Breast epithelium (tissue), 4 donors: ENCODE results near the gene ATAD3B. TPM values are rescaled to one million over a fixed set of nuclear protein-coding genes. Genes with fewer than 3 reads are reported as not detected.
"Not testable (repeated sequence)": the region's sequence is repeated elsewhere in the genome, so short reads cannot be mapped to it uniquely, and the experiment has no call there.

ENCODE experiments used
- DNase-seq, 2 donors: peaks; one replicate each; pipeline ENCODE4 v3.0.0-alpha.2; 2019; ENCODE audit warnings: low spot score in 2 of 2
- H3K27ac ChIP-seq, 2 donors: fragments of 200-600 bp; sonication (generic) in 1 of 2; one replicate each; pipeline ENCODE4 v1.5.1; 2016 to 2019; ENCODE audit warnings: mild to moderate bottlenecking in 1 of 2
- H3K27me3 ChIP-seq, 2 donors: fragments of 200-600 bp; sonication (generic) in 1 of 2; one replicate each; pipeline versions ENCODE4 v1.5.1 to v1.6.0; 2017 to 2019; ENCODE audit warnings: control low read depth in 1 of 2, mild to moderate bottlenecking in 1 of 2
- H3K36me3 ChIP-seq: fragments of 200-600 bp; one replicate; pipeline ENCODE4 v1.5.1; 2019
- H3K4me1 ChIP-seq, 2 donors: fragments of 200-600 bp; sonication (generic); one replicate each; pipeline ENCODE4 v1.5.1; 2016 to 2019; ENCODE audit warnings: control low read depth in 1 of 2
- H3K4me3 ChIP-seq, 3 donors: fragments of 200-600 bp; sonication (generic); 1 replicate in 2 of 3; 2 replicates in 1 of 3; pipeline ENCODE4 v1.5.1; 2016 to 2019; ENCODE audit warnings: mild to moderate bottlenecking in 3 of 3, moderate library complexity in 2 of 3
- H3K9me3 ChIP-seq, 2 donors: fragments of 200-600 bp; sonication (generic) in 1 of 2; one replicate each; pipeline ENCODE4 v1.5.1; 2016 to 2019; ENCODE audit warnings: control low read depth in 1 of 2
- CTCF ChIP-seq, 3 donors: fragments of 450-650 bp; IDR thresholded peaks; one replicate each; pipeline ENCODE4 v1.5.1; 2016 to 2017; ENCODE audit warnings: antibody characterized with exemption in 3 of 3, mild to moderate bottlenecking in 3 of 3, moderate library complexity in 3 of 3
- POLR2A ChIP-seq: fragments of 450-650 bp; IDR thresholded peaks from one replicate; pipeline ENCODE4 v1.6.1; 2016; ENCODE audit warnings: antibody characterized with exemption, mild to moderate bottlenecking, moderate library complexity
- POLR2AphosphoS5 ChIP-seq, 3 donors: sonication (generic); formaldehyde crosslinking; IDR thresholded peaks; one replicate each; pipeline ENCODE4 v1.6.1; 2017; ENCODE audit warnings: antibody characterized with exemption in 3 of 3
- intact Hi-C: fragments of 100-400 bp; cut with DNase I; formaldehyde crosslinking; loops from one replicate; pipeline ENCODE4 v1.15.1; 2023; ENCODE audit warnings: low total_unique reads
- total RNA-seq, 3 donors: library from RNA; depleted of rRNA; stranded (reverse); fragments of >200 nt; gene quantifications; one replicate each; pipeline ENCODE4 v1.1.0, GENCODE V29; 2016

The ATAD3B gene
- total RNA-seq, 3 donors from 2014 or later: 9.9 to 22.9 (median 22.4) TPM

GRCh38 chr1:1529321-1529720 is 57.8 kb downstream of the ATAD3B start:
- no peak overlapping the region for H3K27ac ChIP-seq
- intact Hi-C loops: no loop called here
- no peaks in the 10 kb centered on the region for H3K27me3 ChIP-seq
- no peaks in the 10 kb centered on the region for H3K36me3 ChIP-seq
- no peak for DNase-seq
- no peak for TF ChIP-seq CTCF (IDR thresholded peaks at IDR 0.05)
- no peak for TF ChIP-seq POLR2A
- TF ChIP-seq POLR2AphosphoS5 (IDR thresholded peaks at IDR 0.05): no peak
- H3K4me1 ChIP-seq: no peaks in the 10 kb centered on the region
- peaks cover 8 to 11% of the 10 kb centered on the region in 2 donors for H3K9me3 ChIP-seq
- no peak overlapping the region for H3K4me3 ChIP-seq

- intact Hi-C loops: no loop called here
- Histone ChIP-seq H3K27me3 (no peaks in the 10 kb centered on the region), H3K27ac (no peak overlapping the region), H3K36me3 (no peaks in the 10 kb centered on the region), H3K4me1 (no peaks in the 10 kb centered on the region), H3K9me3 (peaks cover 8 to 11% of the 10 kb centered on the region in 2 donors), H3K4me3 (no peak overlapping the region)
- DNase-seq: no peak
- TF ChIP-seq POLR2AphosphoS5 (IDR thresholded peaks at IDR 0.05): no peak
- no peak for TF ChIP-seq CTCF (IDR thresholded peaks at IDR 0.05)
- TF ChIP-seq POLR2A: no peak
Measured at GRCh38 chr1:1529936-1530335, 58.4 kb downstream of the ATAD3B start.

DNA sequence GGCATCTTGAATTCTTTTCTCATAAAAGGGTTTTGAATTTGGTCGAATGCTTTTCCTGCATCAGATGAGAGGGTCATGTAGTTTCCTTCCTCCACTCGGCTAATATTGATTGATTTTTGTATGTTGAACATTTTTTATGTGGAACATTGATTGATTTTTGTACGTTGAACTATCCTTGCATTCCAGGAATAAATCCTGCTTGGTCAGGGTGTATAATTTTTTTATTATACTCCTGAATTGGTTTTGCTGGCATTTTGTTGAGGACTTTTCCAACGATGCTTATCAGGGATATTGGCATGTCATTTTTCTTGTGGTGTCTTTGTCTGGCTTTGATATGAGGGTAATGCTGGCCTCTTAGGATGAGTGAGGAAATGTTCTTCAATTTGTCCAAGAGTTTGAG is 60.4 kb downstream of the ATAD3B start:
- intact Hi-C loops: no loop called here
- peaks cover 8 to 11% of the 10 kb centered on the region in 2 donors for H3K9me3 ChIP-seq
- no peaks in the 10 kb centered on the region for H3K4me1 ChIP-seq
- H3K27ac ChIP-seq: no peak overlapping the region
- DNase-seq: no peak
- H3K27me3 ChIP-seq: no peaks in the 10 kb centered on the region
- TF ChIP-seq POLR2AphosphoS5 (IDR thresholded peaks at IDR 0.05) (no peak), POLR2A (no peak), CTCF (IDR thresholded peaks at IDR 0.05) (no peak)
- no peaks in the 10 kb centered on the region for H3K36me3 ChIP-seq
- H3K4me3 ChIP-seq: no peak overlapping the region

DNA sequence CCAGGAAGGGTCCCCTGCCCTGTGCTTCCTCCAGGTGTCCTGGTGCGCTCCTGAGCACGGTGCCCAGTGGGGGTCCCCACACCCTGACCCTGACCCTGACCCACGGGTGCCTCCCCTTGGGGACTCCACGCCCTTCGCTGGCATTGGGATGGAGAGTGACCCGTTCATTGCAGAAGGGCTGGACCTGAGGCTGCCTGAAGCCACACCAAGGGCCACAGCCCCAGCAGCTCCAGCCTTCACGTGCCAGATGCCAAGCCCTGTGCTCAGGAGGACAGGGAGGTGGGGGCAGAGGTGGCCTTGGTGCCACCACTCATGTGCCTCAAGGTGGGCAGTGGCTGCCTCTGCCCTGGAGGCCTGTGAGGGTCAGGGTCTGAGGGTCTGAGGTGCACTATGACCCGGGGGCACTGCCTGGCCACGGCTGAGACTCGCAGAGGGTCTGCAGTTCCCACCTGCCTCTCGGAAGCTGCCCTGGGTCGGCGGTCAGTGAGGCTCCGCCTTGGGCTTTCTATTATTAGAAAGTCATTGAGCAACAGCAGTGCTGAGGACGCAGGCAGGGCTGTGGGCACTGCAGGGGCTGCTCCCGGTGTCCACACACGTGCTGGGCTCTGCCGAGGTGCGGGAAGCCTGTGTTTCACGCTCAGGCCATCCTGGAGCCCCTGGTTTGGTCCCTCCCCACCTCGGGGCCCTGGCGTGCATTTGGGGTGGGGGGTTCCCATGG is 61.8 kb downstream of the ATAD3B start:
- H3K27me3 ChIP-seq, DNase-seq, H3K4me1 ChIP-seq, intact Hi-C loops, H3K27ac ChIP-seq, H3K36me3 ChIP-seq, H3K4me3 ChIP-seq: not testable (repeated sequence)
- peaks cover 8 to 11% of the 10 kb centered on the region in 2 donors for H3K9me3 ChIP-seq

DNA sequence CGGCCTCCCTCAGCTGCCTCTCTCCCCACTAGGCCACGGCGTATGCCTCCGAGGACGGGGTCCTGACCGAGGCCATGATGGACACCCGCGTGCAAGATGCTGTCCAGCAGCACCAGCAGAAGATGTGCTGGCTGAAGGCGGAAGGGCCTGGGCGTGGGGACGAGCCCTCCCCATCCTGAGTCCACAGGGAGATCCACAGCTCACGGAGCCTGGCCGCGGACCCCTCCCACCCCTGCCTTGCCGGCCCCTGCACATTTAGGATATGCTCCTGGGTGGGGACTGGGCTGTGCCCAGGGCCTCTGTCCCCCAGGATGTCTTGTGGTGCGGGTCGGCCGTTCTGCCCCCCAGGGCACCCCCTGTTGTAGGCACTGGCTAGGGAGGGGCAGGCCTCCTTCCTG is 62.3 kb downstream of the ATAD3B start:
- H3K4me3 ChIP-seq, H3K27ac ChIP-seq, intact Hi-C loops, H3K27me3 ChIP-seq, H3K4me1 ChIP-seq, DNase-seq, H3K36me3 ChIP-seq: not testable (repeated sequence)
- peaks cover 8 to 11% of the 10 kb centered on the region in 2 donors for H3K9me3 ChIP-seq

GRCh38 chr1:1534401-1535154 is 63.0 kb downstream of the ATAD3B start:
- TF ChIP-seq POLR2A: no peak
- no peak for DNase-seq
- Histone ChIP-seq H3K27me3 (no peaks in the 10 kb centered on the region), H3K27ac (no peak overlapping the region), H3K9me3 (peaks cover 8 to 11% of the 10 kb centered on the region in 2 donors), H3K4me3 (no peak overlapping the region), H3K36me3 (no peaks in the 10 kb centered on the region), H3K4me1 (peaks cover 0 to 4% of the 10 kb centered on the region in 2 donors)
- intact Hi-C loops: no loop called here
